Neuronal stem cell (in vitro differentiated cells): Measurements from ENCODE around the gene OLA1. TPM values are rescaled to one million over a fixed set of nuclear protein-coding genes. Genes with fewer than 3 reads are reported as not detected.

Source experiments
- DNase-seq: peaks from one replicate; pipeline ENCODE4 v3.0.0-alpha.2; 2013; ENCODE audit warnings: low spot score
- H2AFZ ChIP-seq: one replicate; pipeline ENCODE4 v1.6.1; 2013; ENCODE audit warnings: mild to moderate bottlenecking, low read length, inconsistent platforms
- H2AK5ac ChIP-seq: 2 replicates; pipeline ENCODE4 v1.6.1; 2013; ENCODE audit warnings: low read depth, mild to moderate bottlenecking, inconsistent platforms, low read length, moderate library complexity, mixed read lengths
- H2BK120ac ChIP-seq: 2 replicates; pipeline ENCODE4 v1.6.1; 2013; ENCODE audit warnings: low read depth, mild to moderate bottlenecking, inconsistent platforms, low read length, moderate library complexity, mixed read lengths
- H2BK12ac ChIP-seq: one replicate; pipeline ENCODE4 v1.6.1; 2013; ENCODE audit warnings: low read length, inconsistent platforms
- H2BK15ac ChIP-seq: 2 replicates; pipeline ENCODE4 v1.6.1; 2013; ENCODE audit warnings: mild to moderate bottlenecking, low read length, inconsistent platforms, mixed read lengths
- H2BK5ac ChIP-seq: one replicate; pipeline ENCODE4 v1.6.1; 2013; ENCODE audit warnings: inconsistent platforms, mild to moderate bottlenecking, low read length, moderate library complexity
- H3K14ac ChIP-seq: one replicate; pipeline ENCODE4 v1.6.1; 2013; ENCODE audit warnings: low read length, inconsistent platforms
- H3K18ac ChIP-seq: 2 replicates; pipeline ENCODE4 v1.6.1; 2013; ENCODE audit warnings: low read length, inconsistent platforms
- H3K23ac ChIP-seq: 2 replicates; pipeline ENCODE4 v1.6.1; 2013; ENCODE audit warnings: low read depth, mild to moderate bottlenecking, mixed read lengths, low read length, inconsistent platforms; ENCODE audit not compliant: poor library complexity
- H3K27ac ChIP-seq: replicated peaks from 3 replicates; pipeline ENCODE4 v1.5.1; 2013; ENCODE audit warnings: low read length, inconsistent platforms
- H3K27me3 ChIP-seq, 3 experiments: 2 replicates each; pipeline ENCODE4 v1.6.1; 2013; ENCODE audit warnings: low read length in 3 of 3, mild to moderate bottlenecking in 2 of 3, inconsistent platforms in 1 of 3, low read depth in 1 of 3, mixed read lengths in 1 of 3, moderate library complexity in 1 of 3; ENCODE audit not compliant: control insufficient read depth in 3 of 3, insufficient read depth in 3 of 3
- H3K36me3 ChIP-seq, 2 donors: replicated peaks in 1 of 2; 2 replicates each; pipeline ENCODE4 v1.6.1; 2013; ENCODE audit warnings: low read length in 2 of 2; ENCODE audit not compliant: control insufficient read depth in 2 of 2, insufficient read depth in 2 of 2
- H3K4ac ChIP-seq: 2 replicates; pipeline ENCODE4 v1.6.1; 2013; ENCODE audit warnings: inconsistent platforms, mild to moderate bottlenecking, low read length, moderate library complexity
- H3K4me1 ChIP-seq, 2 donors: 1 replicate in 1 of 2; 2 replicates in 1 of 2; pipeline ENCODE4 v1.6.1; 2013; ENCODE audit warnings: low read length in 2 of 2, low read depth in 1 of 2; ENCODE audit not compliant: control insufficient read depth in 2 of 2, insufficient read depth in 1 of 2
- H3K4me2 ChIP-seq: one replicate; pipeline ENCODE4 v1.6.1; 2013; ENCODE audit warnings: mild to moderate bottlenecking, low read length, inconsistent platforms; ENCODE audit not compliant: insufficient read depth, poor library complexity, severe bottlenecking
- H3K4me3 ChIP-seq, 2 donors: 2 replicates each; pipeline ENCODE4 v1.5.1; 2013; ENCODE audit warnings: low read length in 2 of 2, mild to moderate bottlenecking in 2 of 2, inconsistent platforms in 1 of 2, moderate library complexity in 1 of 2
- H3K79me1 ChIP-seq: one replicate; pipeline ENCODE4 v1.6.1; 2013; ENCODE audit warnings: low read depth, mild to moderate bottlenecking, inconsistent platforms, low read length, moderate library complexity
- H3K9ac ChIP-seq: one replicate; pipeline ENCODE4 v1.6.1; 2013; ENCODE audit warnings: mild to moderate bottlenecking, low read depth, low read length, inconsistent platforms; ENCODE audit not compliant: poor library complexity
- H3K9me3 ChIP-seq, 2 donors: replicated peaks in 1 of 2; 2 replicates each; pipeline versions ENCODE3 to v1.6.1; 2013; ENCODE audit warnings: low read length in 2 of 2, mild to moderate bottlenecking in 2 of 2, inconsistent platforms in 1 of 2, low read depth in 1 of 2, mixed read lengths in 1 of 2, moderate library complexity in 1 of 2; ENCODE audit not compliant: control insufficient read depth in 2 of 2, insufficient read depth in 1 of 2
- H4K8ac ChIP-seq: one replicate; pipeline ENCODE4 v1.6.1; 2013; ENCODE audit warnings: low read depth, mild to moderate bottlenecking, inconsistent platforms, low read length, moderate library complexity
- H4K91ac ChIP-seq: one replicate; pipeline ENCODE4 v1.6.1; 2013; ENCODE audit warnings: low read length, low read depth, mild to moderate bottlenecking, inconsistent platforms; ENCODE audit not compliant: poor library complexity
- WGBS, 2 donors: extraction: QIAGEN DNeasy Blood & Tissue Kit; methylation state at CpG; one replicate each; pipeline ENCODE4 v1.1.7; 2013; ENCODE audit warnings: missing lambda C conversion rate in 2 of 2, mixed read lengths in 1 of 2; ENCODE audit not compliant: insufficient read length in 2 of 2, insufficient replicate concordance in 1 of 2; ENCODE audit errors: extremely low coverage in 2 of 2; 5-methylcytosine and 5-hydroxymethylcytosine counted together
- polyA plus RNA-seq, 2 experiments: library from polyadenylated mRNA; stranded (reverse); fragments of 200-250 nt; gene quantifications; one replicate each; pipeline ENCODE4 v1.2.3, GENCODE V29; 2013

OLA1 gene
- polyA plus RNA-seq (2013, experiment 1 of 2), result 203 TPM
- 199 TPM for polyA plus RNA-seq (2013, experiment 2 of 2)

DNA sequence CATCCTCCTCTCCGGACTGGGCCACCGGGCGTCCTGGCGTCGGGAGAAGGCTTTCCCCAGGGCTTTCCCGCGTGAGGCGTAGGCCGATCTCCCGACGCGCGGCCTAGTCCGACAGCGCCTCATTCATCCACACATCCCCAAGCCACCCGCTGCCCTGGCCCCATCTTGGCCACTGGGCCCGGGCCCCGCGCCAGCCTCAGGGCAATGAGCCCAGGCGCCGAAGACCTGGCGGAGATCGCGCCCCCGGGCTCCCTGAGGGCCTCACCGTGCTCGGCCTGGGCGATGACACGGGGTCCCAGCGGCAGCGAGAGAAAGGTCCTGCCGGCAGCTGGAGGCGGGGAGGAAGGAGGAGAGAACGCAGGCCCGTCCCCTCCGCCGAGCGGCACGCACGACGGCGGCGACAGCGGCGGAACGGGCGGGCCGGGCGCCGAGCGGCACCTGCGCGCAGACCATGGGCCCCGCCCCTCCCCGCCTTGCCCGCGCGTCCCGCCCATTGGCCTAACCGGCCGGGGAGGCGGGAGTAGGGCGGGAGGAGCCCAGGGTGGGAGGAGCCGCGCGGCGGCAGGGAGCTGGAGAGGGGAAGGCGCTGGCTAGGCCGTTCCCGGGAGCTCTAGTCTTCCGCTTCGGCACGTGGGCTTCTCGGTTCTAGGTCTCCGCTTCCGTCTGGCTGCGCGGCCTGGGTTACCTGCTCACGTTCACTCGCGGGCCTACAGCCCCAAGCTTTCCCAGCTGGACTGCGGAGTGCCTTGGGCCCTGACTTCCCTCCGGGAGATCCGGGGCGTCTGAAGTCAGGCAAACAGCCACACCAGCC is at the start of gene OLA1:
Gene OLA1 (minus strand): TSS at position 346 of the 811 bp plus-strand sequence. CDS start 1,717 bp downstream, outside the sequence.
- no CpG with 5 or more reads among the region's 85 CpGs for WGBS, 2 donors
- Histone ChIP-seq H3K23ac (peak within 1 kb of the TSS; percentile 96), H3K27ac (peak within 1 kb of the TSS; percentile 88), H4K91ac (no peak within 1 kb of the TSS), H3K4me3 (peak within 1 kb of the TSS; percentile 60 to 94), H3K4me1 (peaks cover 0 to 1% of the 10 kb centered on the region in 2 donors), H2BK15ac (peak within 1 kb of the TSS; percentile 39), H3K4ac (no peak within 1 kb of the TSS), H2AFZ (peak within 1 kb of the TSS; percentile 95), H3K27me3 (no peaks in the 10 kb centered on the region), H3K9ac (peak within 1 kb of the TSS; percentile 94), H3K14ac (no peak within 1 kb of the TSS), H2BK12ac (no peak within 1 kb of the TSS), H2BK5ac (peak within 1 kb of the TSS; percentile 29), H3K18ac (peak within 1 kb of the TSS; percentile 96), H3K9me3 (no peaks in the 10 kb centered on the region), H4K8ac (peak within 1 kb of the TSS; percentile 74), H3K36me3 (peaks cover 3 to 34% of the 10 kb centered on the region in 2 donors), H3K79me1 (peaks cover 6% of the 10 kb centered on the region), H2BK120ac (no peak within 1 kb of the TSS), H3K4me2 (peak within 1 kb of the TSS; percentile 72), H2AK5ac (no peak within 1 kb of the TSS)
- DNase-seq, result peak; percentile 93

DNA sequence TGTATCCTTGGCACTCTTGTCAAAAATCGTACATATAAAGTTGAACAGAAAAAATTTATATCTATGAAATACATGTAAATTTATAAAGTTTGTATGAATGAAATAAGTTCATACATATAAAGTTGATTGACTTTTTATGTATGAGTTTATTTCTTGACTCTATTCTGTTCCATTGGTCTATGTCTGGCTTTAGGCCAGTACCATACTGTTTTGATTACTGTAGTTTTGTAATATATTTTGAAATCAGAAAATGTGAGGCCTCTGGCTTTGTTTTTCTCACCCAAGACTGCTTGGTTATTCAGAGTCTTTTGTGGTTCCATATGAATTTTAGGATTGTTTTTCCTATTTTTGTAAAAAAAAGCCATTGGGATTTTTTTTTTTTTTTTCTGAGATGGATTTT is 44.6 kb upstream of the OLA1 start:
- H4K8ac ChIP-seq, result no peak overlapping the region
- no peak overlapping the region for H3K14ac ChIP-seq
- peaks cover 0 to 3% of the 10 kb centered on the region in 2 donors for H3K9me3 ChIP-seq
- H3K27me3 ChIP-seq, result no peaks in the 10 kb centered on the region
- H2BK5ac ChIP-seq, result no peak overlapping the region
- no peak overlapping the region for H3K4me2 ChIP-seq
- no peaks in the 10 kb centered on the region for H3K79me1 ChIP-seq
- H3K36me3 ChIP-seq, result no peaks in the 10 kb centered on the region
- H2AK5ac ChIP-seq, result no peak overlapping the region
- H3K4ac ChIP-seq, result no peak overlapping the region
- WGBS, 2 donors, result no CpG with 5 or more reads among the region's 1 CpG
- H2BK120ac ChIP-seq, result no peak overlapping the region
- H3K27ac ChIP-seq, result no peak overlapping the region
- no peak overlapping the region for H3K4me3 ChIP-seq
- H3K23ac ChIP-seq, result no peak overlapping the region
- H3K4me1 ChIP-seq, result no peaks in the 10 kb centered on the region
- H2BK12ac ChIP-seq, result no peak overlapping the region
- no peak overlapping the region for H2AFZ ChIP-seq
- no peak overlapping the region for H3K9ac ChIP-seq
- no peak overlapping the region for H4K91ac ChIP-seq
- no peak overlapping the region for H2BK15ac ChIP-seq
- no peak overlapping the region for H3K18ac ChIP-seq
- no peak for DNase-seq

GRCh38 chr2:174286172-174286571 is 37.8 kb upstream of the OLA1 start:
- DNase-seq, result no peak
- H4K8ac ChIP-seq, result no peak overlapping the region
- WGBS, 2 donors, result no CpG with 5 or more reads among the region's 2 CpGs
- H3K27ac ChIP-seq, result no peak overlapping the region
- H2BK15ac ChIP-seq, result no peak overlapping the region
- H4K91ac ChIP-seq, result no peak overlapping the region
- no peak overlapping the region for H2AK5ac ChIP-seq
- no peaks in the 10 kb centered on the region for H3K79me1 ChIP-seq
- H3K4me1 ChIP-seq, result peaks cover 0 to 4% of the 10 kb centered on the region in 2 donors
- H2AFZ ChIP-seq, result no peak overlapping the region
- no peaks in the 10 kb centered on the region for H3K36me3 ChIP-seq
- H2BK5ac ChIP-seq, result no peak overlapping the region
- H3K9ac ChIP-seq, result no peak overlapping the region
- H3K4me2 ChIP-seq, result no peak overlapping the region
- H3K4me3 ChIP-seq, result no peak overlapping the region
- no peak overlapping the region for H3K23ac ChIP-seq
- H3K27me3 ChIP-seq, result no peaks in the 10 kb centered on the region
- no peak overlapping the region for H2BK120ac ChIP-seq
- peaks cover 0 to 3% of the 10 kb centered on the region in 2 donors for H3K9me3 ChIP-seq
- no peak overlapping the region for H3K14ac ChIP-seq
- no peak overlapping the region for H2BK12ac ChIP-seq
- peak overlapping the region; percentile 89 for H3K4ac ChIP-seq
- H3K18ac ChIP-seq, result no peak overlapping the region

- Histone ChIP-seq H3K27ac (no peak overlapping the region), H3K4me1 (peaks cover 0 to 4% of the 10 kb centered on the region in 2 donors), H3K4me2 (no peak overlapping the region), H2AK5ac (no peak overlapping the region), H2BK5ac (no peak overlapping the region), H3K4me3 (no peak overlapping the region), H4K8ac (no peak overlapping the region), H3K14ac (no peak overlapping the region), H3K79me1 (peaks cover 2% of the 10 kb centered on the region), H3K9ac (no peak overlapping the region), H3K36me3 (no peaks in the 10 kb centered on the region), H3K27me3 (no peaks in the 10 kb centered on the region), H2BK15ac (no peak overlapping the region), H3K4ac (no peak overlapping the region), H2BK12ac (no peak overlapping the region), H4K91ac (no peak overlapping the region), H3K18ac (no peak overlapping the region), H3K9me3 (peaks cover 0 to 3% of the 10 kb centered on the region in 2 donors), H3K23ac (no peak overlapping the region), H2BK120ac (no peak overlapping the region), H2AFZ (no peak overlapping the region)
- WGBS, 2 donors, result no CpG with 5 or more reads among the region's 2 CpGs
- no peak for DNase-seq
Measured at GRCh38 chr2:174282441-174282840, 34.1 kb upstream of the OLA1 start.
